ENCODE results near the gene RAMP1. TPM values are rescaled to one million over a fixed set of nuclear protein-coding genes. Genes with fewer than 3 reads are reported as not detected.
"Not testable (repeated sequence)": the region's sequence is repeated elsewhere in the genome, so short reads cannot be mapped to it uniquely, and the experiment has no call there.

RAMP1 gene
- total RNA-seq, 1 experiment from 2014 or later = 13.5 TPM

- no peak for DNase-seq (ENCODE audit: low read depth)
Observed at GRCh38 chr2:237946423-237946822, 87.0 kb downstream of the RAMP1 start.

DNA sequence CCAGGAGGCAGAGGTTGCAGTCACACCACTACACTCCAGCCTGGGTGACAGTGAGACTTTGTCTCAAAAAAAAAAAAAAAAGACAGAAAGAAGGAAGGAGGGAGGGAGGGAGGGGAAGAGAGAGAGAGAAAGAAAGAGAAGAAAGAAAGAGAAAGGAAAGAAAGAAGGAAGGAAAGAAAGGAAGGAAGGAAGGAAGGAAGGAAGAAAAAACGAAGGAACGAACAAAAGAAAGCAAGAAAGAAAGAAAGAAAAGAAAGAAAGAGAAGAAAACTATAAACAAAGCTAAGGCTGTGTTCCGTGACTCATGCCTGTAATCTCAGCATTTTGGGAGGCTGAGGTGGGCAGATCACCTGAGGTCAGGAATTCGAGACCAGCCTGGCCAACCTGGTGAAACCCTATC lies 91.9 kb downstream of the RAMP1 start:
- not testable (repeated sequence) for DNase-seq (ENCODE audit: low read depth)

GRCh38 chr2:237951878-237952277 lies 92.5 kb downstream of the RAMP1 start:
- DNase-seq (ENCODE audit: low read depth) = no peak

- DNase-seq (ENCODE audit: low read depth) = no peak
Observed at GRCh38 chr2:237952851-237953250, 93.4 kb downstream of the RAMP1 start.

GRCh38 chr2:237955640-237956401 lies 96.4 kb downstream of the RAMP1 start:
- no peak for DNase-seq (ENCODE audit: low read depth)

DNA sequence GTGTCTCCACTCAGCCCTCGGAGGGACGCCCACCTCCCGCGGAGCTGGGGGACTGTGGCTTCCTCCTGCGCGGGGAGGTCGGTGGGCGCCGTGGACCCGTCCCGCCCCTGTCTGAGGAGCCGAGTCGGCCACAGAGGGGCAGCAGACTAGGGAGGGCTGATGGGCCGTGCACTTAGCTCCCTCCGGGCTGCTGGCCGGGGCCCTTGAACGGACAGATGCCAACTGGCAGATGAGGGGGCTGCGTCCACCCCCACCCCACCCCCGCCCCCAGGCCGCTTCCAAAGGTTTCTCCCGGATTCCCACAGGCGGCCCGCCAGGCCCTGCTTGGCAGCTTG lies 96.9 kb downstream of the RAMP1 start:
- DNase-seq (ENCODE audit: low read depth) = no peak

DNA sequence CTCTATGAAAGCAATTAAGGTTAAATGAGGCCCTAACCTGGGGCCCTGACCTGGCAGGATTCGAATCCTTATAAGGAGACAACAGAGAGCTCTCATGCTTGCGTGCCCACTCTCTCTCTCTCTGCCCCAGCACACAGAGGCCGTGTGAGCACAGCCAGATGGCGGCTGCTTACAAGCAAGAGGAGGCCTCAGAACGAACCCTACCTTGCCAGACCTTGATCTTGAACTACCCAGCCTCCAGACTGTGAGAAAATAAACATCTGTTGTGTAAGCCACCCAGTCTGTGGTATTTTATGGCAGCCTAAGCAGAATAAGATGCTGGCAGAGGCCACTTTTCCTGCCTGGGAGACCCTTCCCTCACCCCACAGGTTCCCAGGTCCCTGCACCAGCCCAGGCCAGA lies 102.2 kb downstream of the RAMP1 start:
- DNase-seq (ENCODE audit: low read depth) = no peak

Other genes starting within 250 kb of the RAMP1 start
- gene LRRFIP1, start 232.0 kb upstream of the RAMP1 start, total RNA-seq (2014; rRNA removed) = 42.1 and 60.7 TPM in 2 replicates
- 0.06 and 0.34 TPM in 2 replicates for gene RBM44, start 60.8 kb upstream of the RAMP1 start, total RNA-seq (2014; rRNA removed)
- gene UBE2F, start 107.4 kb downstream of the RAMP1 start, total RNA-seq (2014; rRNA removed) = 56.8 and 62.2 TPM in 2 replicates
- gene SCLY, start 201.4 kb downstream of the RAMP1 start, total RNA-seq (2014; rRNA removed) = 24.0 and 24.4 TPM in 2 replicates
- 9.7 and 14.2 TPM in 2 replicates for gene ESPNL, start 240.7 kb downstream of the RAMP1 start, total RNA-seq (2014; rRNA removed)